ENCODE results near the gene ZNF438.

Gene ZNF438, protein sequence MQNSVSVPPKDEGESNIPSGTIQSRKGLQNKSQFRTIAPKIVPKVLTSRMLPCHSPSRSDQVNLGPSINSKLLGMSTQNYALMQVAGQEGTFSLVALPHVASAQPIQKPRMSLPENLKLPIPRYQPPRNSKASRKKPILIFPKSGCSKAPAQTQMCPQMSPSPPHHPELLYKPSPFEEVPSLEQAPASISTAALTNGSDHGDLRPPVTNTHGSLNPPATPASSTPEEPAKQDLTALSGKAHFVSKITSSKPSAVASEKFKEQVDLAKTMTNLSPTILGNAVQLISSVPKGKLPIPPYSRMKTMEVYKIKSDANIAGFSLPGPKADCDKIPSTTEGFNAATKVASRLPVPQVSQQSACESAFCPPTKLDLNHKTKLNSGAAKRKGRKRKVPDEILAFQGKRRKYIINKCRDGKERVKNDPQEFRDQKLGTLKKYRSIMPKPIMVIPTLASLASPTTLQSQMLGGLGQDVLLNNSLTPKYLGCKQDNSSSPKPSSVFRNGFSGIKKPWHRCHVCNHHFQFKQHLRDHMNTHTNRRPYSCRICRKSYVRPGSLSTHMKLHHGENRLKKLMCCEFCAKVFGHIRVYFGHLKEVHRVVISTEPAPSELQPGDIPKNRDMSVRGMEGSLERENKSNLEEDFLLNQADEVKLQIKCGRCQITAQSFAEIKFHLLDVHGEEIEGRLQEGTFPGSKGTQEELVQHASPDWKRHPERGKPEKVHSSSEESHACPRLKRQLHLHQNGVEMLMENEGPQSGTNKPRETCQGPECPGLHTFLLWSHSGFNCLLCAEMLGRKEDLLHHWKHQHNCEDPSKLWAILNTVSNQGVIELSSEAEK

DNA sequence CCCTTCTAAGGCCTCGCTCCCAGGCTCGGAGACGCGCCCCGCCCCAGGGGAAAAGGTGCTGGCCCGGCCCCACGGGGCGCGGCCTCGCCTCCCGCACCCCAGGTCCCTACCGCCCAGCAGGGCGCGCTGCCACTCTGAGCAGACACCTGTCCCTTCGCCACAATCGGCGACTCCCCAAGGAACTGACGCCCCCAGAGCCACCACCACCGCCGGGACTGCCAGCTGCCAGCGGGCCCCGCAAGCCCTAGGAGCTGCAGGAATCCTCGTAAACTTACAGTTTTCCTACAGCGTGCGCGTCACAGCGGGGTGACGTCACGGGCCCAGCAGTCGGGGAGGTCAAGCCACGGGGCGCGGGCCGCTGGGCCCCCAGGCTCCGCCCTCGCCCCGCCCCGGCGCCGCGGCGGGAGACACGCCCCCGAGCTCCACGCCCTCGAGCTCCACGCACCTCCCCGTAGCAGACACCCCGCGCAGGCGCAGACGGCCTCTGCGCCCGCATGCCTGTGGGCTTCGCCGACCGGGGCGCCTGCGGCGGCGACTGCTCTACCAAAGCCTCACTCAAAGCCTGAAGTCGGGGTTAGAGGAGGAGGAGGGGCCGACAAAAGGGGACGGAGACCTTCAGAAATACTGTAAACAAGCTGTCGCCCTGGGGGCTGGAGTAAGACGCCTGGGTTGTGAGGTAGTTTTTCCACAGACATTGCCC, at the start of gene ZNF438:
TSS of gene ZNF438 (minus strand) at position 308 of the 700 bp plus-strand sequence. CDS start 154,831 bp downstream, outside the sequence.
- peak within 1 kb of the TSS; percentile 70 to 89 (median 83) for H3K4me3 ChIP-seq (ENCODE audit: low read depth in 1 of 5, low read length in 5 of 5)
- no peaks in the 10 kb centered on the region for H3K9me3 ChIP-seq (ENCODE audit: control insufficient read depth in 5 of 5, low read length in 5 of 5)
- H3K27ac ChIP-seq (ENCODE audit: low read depth, low read length): peak within 1 kb of the TSS; percentile 99
- peaks cover 4 to 48% (median 36%) of the 10 kb centered on the region in 5 donors for H3K4me1 ChIP-seq (ENCODE audit: control insufficient read depth in 5 of 5, insufficient read depth in 5 of 5, low read length in 5 of 5)
- H3K27me3 ChIP-seq (ENCODE audit: control insufficient read depth in 5 of 5, insufficient read depth in 4 of 5, low read length in 5 of 5): no peaks in the 10 kb centered on the region
- peak within 1 kb of the TSS; percentile 89 to 97 (median 92) for H3K9ac ChIP-seq (ENCODE audit: low read length in 5 of 5)
- H3K36me3 ChIP-seq (ENCODE audit: control insufficient read depth in 5 of 5, insufficient read depth in 5 of 5, low read length in 5 of 5): no peaks in the 10 kb centered on the region

DNA sequence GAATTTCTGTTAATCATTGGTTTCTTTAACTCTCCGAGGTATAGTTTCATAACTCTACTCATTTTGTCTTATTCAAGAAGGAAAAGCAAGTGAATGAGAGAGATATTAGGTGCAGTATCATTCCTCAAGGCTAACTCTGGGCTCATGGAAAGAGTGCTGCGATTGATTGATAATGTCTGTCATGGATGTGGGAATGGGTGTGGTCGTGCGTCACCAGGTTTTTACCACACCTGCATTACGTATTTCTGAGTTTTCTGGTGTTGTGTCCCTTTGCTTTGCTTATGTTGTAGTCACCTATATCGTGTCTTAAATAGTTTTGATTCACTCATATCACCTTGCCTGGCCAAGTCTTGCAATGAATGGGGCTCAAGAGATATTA, 44.9 kb upstream of the ZNF438 start:
- H3K4me1 ChIP-seq (ENCODE audit: control insufficient read depth in 5 of 5, insufficient read depth in 5 of 5, low read length in 5 of 5): peaks cover 0 to 19% (median 7%) of the 10 kb centered on the region in 5 donors
- no peaks in the 10 kb centered on the region for H3K9me3 ChIP-seq (ENCODE audit: control insufficient read depth in 5 of 5, low read length in 5 of 5)
- no peaks in the 10 kb centered on the region for H3K27me3 ChIP-seq (ENCODE audit: control insufficient read depth in 5 of 5, insufficient read depth in 4 of 5, low read length in 5 of 5)
- H3K9ac ChIP-seq (ENCODE audit: low read length in 5 of 5): no peak overlapping the region
- no peaks in the 10 kb centered on the region for H3K36me3 ChIP-seq (ENCODE audit: control insufficient read depth in 5 of 5, insufficient read depth in 5 of 5, low read length in 5 of 5)
- H3K27ac ChIP-seq (ENCODE audit: low read depth, low read length): no peak overlapping the region
- H3K4me3 ChIP-seq (ENCODE audit: low read depth in 1 of 5, low read length in 5 of 5): no peak overlapping the region

DNA sequence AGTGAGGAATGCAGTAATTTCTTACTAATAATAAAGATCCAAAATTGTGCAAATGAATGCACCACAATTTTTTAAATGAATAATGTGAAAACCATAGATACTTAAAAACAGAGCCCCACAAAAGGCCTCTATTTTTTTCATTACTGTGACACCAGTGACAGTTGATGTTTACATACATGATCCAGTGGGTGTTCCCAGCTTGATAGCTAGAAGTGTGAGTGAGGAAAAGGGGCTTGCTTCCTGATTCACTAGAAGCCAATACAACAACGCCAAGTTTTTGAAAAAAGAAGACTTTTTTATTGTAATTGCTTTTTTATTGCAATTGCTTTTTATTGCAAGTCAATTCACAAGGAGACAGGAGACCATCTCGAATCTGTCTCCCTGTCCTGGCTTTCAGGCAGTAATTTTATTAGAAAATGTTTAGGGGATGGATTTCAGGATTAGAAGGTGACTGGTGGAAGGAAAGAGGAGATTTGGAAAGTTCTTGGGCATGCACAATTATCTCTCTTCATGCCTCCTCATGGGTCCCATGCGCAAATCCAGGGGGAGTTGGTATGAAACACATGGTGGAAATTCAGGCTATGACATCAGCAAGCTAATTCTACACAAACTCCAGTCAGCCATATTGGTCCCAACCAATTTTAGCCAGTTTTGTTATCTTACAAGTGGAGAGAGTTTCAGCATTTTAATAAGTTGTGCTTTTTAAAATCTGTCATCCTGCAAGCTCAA, 44.4 kb upstream of the ZNF438 start:
- H3K27ac ChIP-seq (ENCODE audit: low read depth, low read length): no peak overlapping the region

DNA sequence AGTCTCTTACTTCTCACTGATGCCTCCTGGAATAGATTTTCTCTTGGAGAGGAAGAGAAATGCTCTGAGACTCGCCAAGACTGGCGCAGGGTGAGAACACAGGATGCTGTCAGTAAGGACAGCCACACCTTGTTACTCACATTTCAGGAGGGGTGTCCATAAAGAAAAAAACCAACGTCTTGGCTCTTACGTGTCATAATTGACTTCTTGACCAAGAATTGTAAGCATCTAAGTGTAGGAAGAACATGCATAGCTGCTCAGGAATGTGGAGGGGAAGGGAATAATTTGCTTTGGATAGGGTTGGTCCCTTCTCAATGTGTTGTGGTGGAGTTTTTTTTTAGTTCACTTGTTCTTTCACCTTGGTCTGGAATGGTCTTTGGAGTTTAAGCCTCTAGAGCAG, 43.8 kb upstream of the ZNF438 start:
- Histone ChIP-seq H3K27ac (ENCODE audit: low read depth, low read length) (no peak overlapping the region), H3K9ac (ENCODE audit: low read length in 5 of 5) (no peak overlapping the region), H3K36me3 (ENCODE audit: control insufficient read depth in 5 of 5, insufficient read depth in 5 of 5, low read length in 5 of 5) (no peaks in the 10 kb centered on the region), H3K4me1 (ENCODE audit: control insufficient read depth in 5 of 5, insufficient read depth in 5 of 5, low read length in 5 of 5) (peaks cover 0 to 30% (median 13%) of the 10 kb centered on the region in 5 donors), H3K27me3 (ENCODE audit: control insufficient read depth in 5 of 5, insufficient read depth in 4 of 5, low read length in 5 of 5) (no peaks in the 10 kb centered on the region), H3K4me3 (ENCODE audit: low read depth in 1 of 5, low read length in 5 of 5) (no peak overlapping the region), H3K9me3 (ENCODE audit: control insufficient read depth in 5 of 5, low read length in 5 of 5) (no peaks in the 10 kb centered on the region)

More for the DNA sequence above, 44.4 kb upstream of the ZNF438 start:
- Histone ChIP-seq H3K4me3 (ENCODE audit: low read depth in 1 of 5, low read length in 5 of 5) (no peak overlapping the region), H3K9me3 (ENCODE audit: control insufficient read depth in 5 of 5, low read length in 5 of 5) (no peaks in the 10 kb centered on the region), H3K36me3 (ENCODE audit: control insufficient read depth in 5 of 5, insufficient read depth in 5 of 5, low read length in 5 of 5) (no peaks in the 10 kb centered on the region), H3K27me3 (ENCODE audit: control insufficient read depth in 5 of 5, insufficient read depth in 4 of 5, low read length in 5 of 5) (no peaks in the 10 kb centered on the region), H3K4me1 (ENCODE audit: control insufficient read depth in 5 of 5, insufficient read depth in 5 of 5, low read length in 5 of 5) (peaks cover 0 to 24% (median 11%) of the 10 kb centered on the region in 5 donors), H3K9ac (ENCODE audit: low read length in 5 of 5) (no peak overlapping the region)

DNA sequence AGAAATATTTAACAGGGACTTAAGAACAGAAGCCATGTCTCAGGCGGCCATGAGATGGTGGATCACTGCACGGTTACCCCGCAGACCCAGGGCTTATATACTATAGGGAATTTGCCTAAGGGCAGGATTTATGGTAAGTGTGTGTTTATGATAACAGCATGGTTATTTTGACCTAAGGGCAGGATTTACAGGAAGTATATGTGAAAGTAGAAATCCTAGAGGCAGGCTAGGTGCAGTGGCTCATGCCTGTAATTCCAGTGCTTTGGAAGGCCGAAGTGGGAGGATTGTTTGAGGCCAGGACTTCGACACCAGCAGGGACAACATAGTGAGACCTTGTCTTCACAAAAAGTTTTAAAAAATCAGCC, 43.0 kb upstream of the ZNF438 start:
- Histone ChIP-seq H3K9me3 (ENCODE audit: control insufficient read depth in 5 of 5, low read length in 5 of 5) (no peaks in the 10 kb centered on the region), H3K27me3 (ENCODE audit: control insufficient read depth in 5 of 5, insufficient read depth in 4 of 5, low read length in 5 of 5) (no peaks in the 10 kb centered on the region), H3K27ac (ENCODE audit: low read depth, low read length) (no peak overlapping the region), H3K4me1 (ENCODE audit: control insufficient read depth in 5 of 5, insufficient read depth in 5 of 5, low read length in 5 of 5) (peaks cover 0 to 36% (median 13%) of the 10 kb centered on the region in 5 donors), H3K36me3 (ENCODE audit: control insufficient read depth in 5 of 5, insufficient read depth in 5 of 5, low read length in 5 of 5) (no peaks in the 10 kb centered on the region), H3K9ac (ENCODE audit: low read length in 5 of 5) (no peak overlapping the region), H3K4me3 (ENCODE audit: low read depth in 1 of 5, low read length in 5 of 5) (no peak overlapping the region)

DNA sequence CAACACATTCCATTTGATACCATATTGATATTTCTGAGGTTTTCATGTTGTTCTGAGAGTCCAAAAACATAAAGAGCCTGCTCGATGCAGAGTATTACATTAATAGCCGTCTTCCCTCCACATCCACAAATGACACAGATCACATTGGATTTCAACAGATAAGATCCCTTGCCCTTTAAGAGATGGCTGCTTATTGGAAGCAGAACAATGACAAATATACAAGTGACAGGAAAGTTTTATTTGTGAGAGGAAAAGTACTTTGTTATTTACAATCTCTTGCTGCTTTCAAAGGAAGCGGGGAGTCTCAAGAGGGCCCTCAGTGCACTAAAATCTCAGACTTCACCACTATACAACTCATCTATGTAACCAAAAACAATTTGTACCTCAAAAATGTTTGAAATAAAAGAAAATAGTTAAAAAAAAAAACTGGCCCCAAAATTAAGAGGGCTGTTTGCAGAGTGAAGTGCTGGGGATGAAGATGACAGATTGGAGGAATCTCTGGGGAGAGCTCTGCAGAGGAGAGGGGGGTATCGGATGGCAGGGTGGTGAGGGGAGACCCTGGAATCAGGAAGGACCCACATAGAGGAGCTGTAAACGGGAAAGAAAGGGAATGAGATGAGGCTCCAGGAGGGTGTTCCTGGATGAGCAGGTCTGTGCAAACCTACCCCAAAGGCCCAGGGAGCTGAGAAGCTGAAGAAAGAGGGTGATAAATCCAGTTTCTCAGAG, 42.5 kb upstream of the ZNF438 start:
- no peak overlapping the region for H3K27ac ChIP-seq (ENCODE audit: low read depth, low read length)
- no peaks in the 10 kb centered on the region for H3K27me3 ChIP-seq (ENCODE audit: control insufficient read depth in 5 of 5, insufficient read depth in 4 of 5, low read length in 5 of 5)
- peak overlapping the region in 1 of 5 donors; percentile 28 for H3K4me3 ChIP-seq (ENCODE audit: low read depth in 1 of 5, low read length in 5 of 5)
- no peak overlapping the region for H3K9ac ChIP-seq (ENCODE audit: low read length in 5 of 5)
- no peaks in the 10 kb centered on the region for H3K36me3 ChIP-seq (ENCODE audit: control insufficient read depth in 5 of 5, insufficient read depth in 5 of 5, low read length in 5 of 5)
- no peaks in the 10 kb centered on the region for H3K9me3 ChIP-seq (ENCODE audit: control insufficient read depth in 5 of 5, low read length in 5 of 5)
- H3K4me1 ChIP-seq (ENCODE audit: control insufficient read depth in 5 of 5, insufficient read depth in 5 of 5, low read length in 5 of 5): peaks cover 0 to 36% (median 13%) of the 10 kb centered on the region in 5 donors

DNA sequence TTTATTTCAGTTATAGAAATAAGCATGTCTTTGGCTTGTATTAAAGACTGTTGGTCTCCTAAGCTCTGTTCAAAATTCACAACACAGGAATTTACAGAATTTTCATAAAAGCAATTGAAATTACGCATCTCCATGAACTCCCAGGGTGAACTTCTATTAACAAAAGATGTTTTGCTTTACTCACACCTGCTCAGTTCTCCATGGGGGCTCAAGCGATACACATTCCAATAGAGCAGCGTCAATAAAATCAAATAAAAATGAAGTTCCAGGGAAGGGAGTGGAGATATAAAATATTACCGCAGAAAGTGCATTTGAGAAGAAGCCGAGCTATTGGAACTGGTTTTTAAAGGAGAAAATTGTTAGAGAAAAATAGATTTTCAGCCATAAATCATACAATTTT, 41.5 kb upstream of the ZNF438 start:
- H3K4me1 ChIP-seq (ENCODE audit: control insufficient read depth in 5 of 5, insufficient read depth in 5 of 5, low read length in 5 of 5): peaks cover 0 to 36% (median 13%) of the 10 kb centered on the region in 5 donors
- no peak overlapping the region for H3K4me3 ChIP-seq (ENCODE audit: low read depth in 1 of 5, low read length in 5 of 5)
- H3K9me3 ChIP-seq (ENCODE audit: control insufficient read depth in 5 of 5, low read length in 5 of 5): no peaks in the 10 kb centered on the region
- no peaks in the 10 kb centered on the region for H3K27me3 ChIP-seq (ENCODE audit: control insufficient read depth in 5 of 5, insufficient read depth in 4 of 5, low read length in 5 of 5)
- no peaks in the 10 kb centered on the region for H3K36me3 ChIP-seq (ENCODE audit: control insufficient read depth in 5 of 5, insufficient read depth in 5 of 5, low read length in 5 of 5)
- no peak overlapping the region for H3K9ac ChIP-seq (ENCODE audit: low read length in 5 of 5)
- H3K27ac ChIP-seq (ENCODE audit: low read depth, low read length): no peak overlapping the region

DNA sequence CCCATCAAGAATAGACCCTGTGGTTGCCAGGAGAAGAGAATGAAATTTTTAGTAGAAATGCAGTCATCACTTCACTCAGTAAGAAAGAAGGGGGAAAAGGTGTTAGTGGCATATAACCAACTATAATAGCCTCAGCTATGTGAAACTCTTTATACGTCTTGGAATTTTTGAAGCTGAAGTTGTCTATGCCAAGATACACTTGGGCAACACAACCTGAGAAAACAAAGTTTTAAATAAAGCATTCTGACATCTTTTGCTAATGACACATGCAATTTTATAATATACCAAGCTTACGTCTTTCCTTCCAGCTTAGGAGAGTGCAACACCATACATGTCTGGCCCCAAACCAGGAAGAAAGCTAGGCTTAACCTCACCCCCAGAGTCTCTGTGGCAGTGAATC, 40.8 kb upstream of the ZNF438 start:
- H3K9me3 ChIP-seq (ENCODE audit: control insufficient read depth in 5 of 5, low read length in 5 of 5): no peaks in the 10 kb centered on the region
- peaks cover 0 to 36% (median 13%) of the 10 kb centered on the region in 5 donors for H3K4me1 ChIP-seq (ENCODE audit: control insufficient read depth in 5 of 5, insufficient read depth in 5 of 5, low read length in 5 of 5)
- H3K4me3 ChIP-seq (ENCODE audit: low read depth in 1 of 5, low read length in 5 of 5): no peak overlapping the region
- H3K36me3 ChIP-seq (ENCODE audit: control insufficient read depth in 5 of 5, insufficient read depth in 5 of 5, low read length in 5 of 5): no peaks in the 10 kb centered on the region
- no peak overlapping the region for H3K9ac ChIP-seq (ENCODE audit: low read length in 5 of 5)
- H3K27ac ChIP-seq (ENCODE audit: low read depth, low read length): no peak overlapping the region
- H3K27me3 ChIP-seq (ENCODE audit: control insufficient read depth in 5 of 5, insufficient read depth in 4 of 5, low read length in 5 of 5): no peaks in the 10 kb centered on the region

Data from subcutaneous abdominal adipose tissue (tissue), 5 donors.